HG03097 (cell line): ENCODE data around the gene OR13A1.
"Not testable (repeated sequence)": the region's sequence is repeated elsewhere in the genome, so short reads cannot be mapped to it uniquely, and the experiment has no call there.

Source experiments
- ATAC-seq: cut with Tn5 transposase; IDR thresholded peaks from one replicate; pipeline ENCODE4 v1.9.1; 2021; ENCODE audit not compliant: unreplicated experiment, low FRiP score

The OR13A1 gene, protein sequence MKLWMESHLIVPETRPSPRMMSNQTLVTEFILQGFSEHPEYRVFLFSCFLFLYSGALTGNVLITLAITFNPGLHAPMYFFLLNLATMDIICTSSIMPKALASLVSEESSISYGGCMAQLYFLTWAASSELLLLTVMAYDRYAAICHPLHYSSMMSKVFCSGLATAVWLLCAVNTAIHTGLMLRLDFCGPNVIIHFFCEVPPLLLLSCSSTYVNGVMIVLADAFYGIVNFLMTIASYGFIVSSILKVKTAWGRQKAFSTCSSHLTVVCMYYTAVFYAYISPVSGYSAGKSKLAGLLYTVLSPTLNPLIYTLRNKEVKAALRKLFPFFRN

DNA sequence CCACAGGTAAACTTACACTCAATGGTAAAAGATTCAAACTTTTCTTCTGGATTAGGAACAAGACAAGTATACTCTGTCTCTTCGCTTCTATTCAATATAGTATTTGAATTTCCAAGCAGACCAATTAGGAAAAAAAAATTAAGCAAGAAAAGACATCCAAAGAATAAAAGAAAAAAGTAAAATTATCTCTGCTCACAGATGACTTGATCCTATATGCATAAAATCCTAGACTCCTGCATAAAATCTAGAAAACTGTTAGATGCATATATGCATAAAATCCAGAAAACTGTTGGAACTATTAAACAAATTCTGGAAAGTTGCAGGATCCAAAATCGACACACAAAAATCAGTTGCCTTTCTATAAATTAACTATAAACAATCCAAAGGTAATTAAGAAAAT lies at the start of gene OR13A1:
Gene OR13A1, minus strand, starts transcription at position 101 of the 400 bp plus-strand sequence. CDS start 11,186 bp downstream, outside the sequence.
- no peak for ATAC-seq

DNA sequence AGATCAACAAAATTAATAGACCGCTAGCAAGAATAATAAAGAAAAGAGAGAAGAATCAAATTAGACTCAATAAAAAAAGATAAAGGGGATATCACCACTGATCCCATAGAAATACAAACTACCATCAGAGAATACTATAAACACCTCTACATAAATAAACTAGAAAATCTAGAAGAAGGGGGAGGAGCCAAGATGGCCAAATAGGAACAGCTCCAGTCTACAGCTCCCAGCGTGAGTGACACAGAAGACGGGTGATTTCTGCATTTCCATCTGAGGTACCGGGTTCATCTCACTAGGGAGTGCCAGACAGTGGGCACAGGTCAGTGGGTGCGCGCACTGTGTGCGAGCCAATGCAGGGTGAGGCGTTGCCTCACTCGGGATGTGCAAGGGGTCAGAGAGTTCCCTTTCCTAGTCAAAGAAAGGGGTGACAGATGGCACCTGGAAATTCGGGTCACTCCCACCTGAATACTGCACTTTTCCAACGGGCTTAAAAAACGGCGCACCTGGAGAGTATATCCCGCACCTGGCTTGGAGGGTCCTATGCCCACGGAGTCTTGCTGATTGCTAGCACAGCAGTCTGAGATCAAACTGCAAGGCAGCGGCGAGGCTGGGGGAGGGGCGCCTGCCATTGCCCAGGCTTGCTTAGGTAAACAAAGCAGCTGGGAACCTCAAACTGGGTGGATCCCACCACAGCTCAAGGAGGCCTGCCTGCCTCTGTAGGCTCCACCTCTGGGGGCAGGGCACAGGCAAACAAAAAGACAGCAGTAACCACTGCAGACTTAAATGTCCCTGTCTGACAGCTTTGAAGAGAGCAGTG lies 46.8 kb upstream of the OR13A1 start:
- ATAC-seq, result not testable (repeated sequence)

DNA sequence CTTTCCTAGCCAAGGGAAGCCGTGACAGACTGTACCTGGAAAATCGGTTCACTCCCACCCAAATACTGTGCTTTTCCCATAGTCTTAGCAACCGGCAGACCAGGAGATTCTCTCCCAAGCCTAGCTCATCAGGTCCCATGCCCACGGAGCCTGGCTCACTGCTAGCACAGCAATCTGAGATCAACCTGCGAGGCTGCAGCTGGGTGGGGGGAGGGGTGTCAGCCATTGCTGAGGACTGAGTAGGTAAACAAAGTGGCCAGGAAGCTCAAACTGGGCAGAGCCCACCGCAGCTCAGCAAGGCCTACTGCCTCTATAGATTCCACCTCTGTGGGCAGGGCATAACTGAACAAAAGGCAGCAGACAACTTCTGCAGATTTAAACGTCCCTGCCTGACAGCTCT lies 43.6 kb upstream of the OR13A1 start:
- ATAC-seq, result not testable (repeated sequence)

DNA sequence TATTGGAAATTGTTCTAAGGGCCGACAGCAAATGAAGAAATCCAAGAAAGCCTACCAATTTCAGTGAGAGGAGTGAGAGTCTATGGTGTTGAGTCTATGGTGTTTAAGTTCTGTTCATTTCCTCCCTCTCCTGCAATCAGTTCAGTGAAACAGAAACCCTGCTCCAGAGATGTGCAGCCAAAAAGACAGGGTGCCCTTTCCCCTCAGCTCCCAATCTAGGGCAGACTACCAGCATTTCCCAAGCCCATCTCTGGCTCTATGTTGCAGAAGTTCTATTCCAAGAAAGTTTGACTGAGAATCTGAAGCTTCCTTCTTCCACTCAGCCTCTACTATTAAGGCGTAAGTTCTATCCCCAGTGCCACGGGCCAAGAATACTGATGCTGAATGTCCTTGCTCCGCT lies 40.1 kb upstream of the OR13A1 start:
- ATAC-seq, result no peak

DNA sequence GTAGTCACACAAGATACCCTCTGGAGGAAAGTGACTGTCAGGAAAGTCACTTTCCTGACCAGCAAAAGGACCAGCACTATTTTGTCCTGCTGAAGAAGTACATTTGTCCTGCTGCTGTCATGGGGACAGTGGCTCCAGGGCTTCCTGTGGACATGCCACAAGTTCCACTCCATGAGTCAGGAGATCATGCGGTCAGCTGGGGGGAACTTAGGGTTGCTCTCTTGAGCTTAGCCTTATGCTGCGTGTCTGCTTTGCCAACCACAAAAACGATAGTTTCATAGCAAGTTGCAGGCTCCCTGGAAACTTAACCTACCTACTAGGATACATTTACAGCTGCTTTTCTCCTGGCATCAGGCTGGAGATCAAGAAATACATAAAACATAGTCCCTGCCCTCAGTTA lies 38.9 kb upstream of the OR13A1 start:
- no peak for ATAC-seq

DNA sequence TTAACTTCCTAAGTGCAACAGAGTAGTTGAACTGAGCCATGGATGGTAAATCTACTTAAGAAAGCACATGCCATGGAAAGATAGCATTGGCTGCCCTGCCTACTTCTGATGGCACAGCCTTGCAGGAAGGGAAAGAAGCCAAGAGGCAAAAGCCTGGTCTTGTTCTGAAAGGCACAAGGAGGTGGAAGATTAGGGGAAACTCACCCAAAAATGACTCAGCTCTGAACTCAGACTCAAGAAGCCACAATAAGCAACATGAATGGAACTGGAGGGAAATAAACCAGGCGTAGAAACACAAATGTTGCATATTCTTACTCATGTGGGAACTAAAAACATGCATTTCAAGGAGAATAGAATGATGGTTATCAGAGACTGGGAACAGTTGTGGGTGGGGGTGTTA lies 37.8 kb upstream of the OR13A1 start:
- ATAC-seq, result no peak

DNA sequence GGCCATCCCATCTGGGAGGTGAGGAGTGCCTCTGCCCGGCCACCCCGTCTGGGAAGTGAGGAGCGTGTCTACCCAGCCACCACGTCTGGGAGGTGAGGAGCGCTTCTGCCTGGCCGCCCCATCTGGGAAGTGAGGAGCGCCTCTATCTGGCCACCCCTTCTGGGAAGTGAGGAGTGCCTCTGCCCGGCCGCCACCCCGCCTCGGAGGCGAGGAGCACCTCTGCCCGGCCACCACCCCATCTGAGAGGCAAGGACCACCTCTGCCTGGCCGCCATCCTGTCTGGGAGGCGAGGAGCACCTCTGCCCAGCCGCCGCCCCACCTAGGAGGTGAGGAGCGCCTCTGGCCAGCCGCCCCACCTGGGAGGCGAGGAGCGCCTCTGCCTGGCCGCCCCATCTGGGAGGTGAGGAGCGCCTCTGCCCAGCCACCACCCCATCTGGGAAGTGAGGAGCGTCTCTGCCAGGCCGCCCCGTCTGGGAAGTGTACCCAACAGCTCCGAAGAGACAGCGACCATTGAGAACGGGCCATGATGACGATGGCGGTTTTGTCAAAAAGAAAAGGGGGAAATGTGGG lies 32.9 kb upstream of the OR13A1 start:
- ATAC-seq, result not testable (repeated sequence)

DNA sequence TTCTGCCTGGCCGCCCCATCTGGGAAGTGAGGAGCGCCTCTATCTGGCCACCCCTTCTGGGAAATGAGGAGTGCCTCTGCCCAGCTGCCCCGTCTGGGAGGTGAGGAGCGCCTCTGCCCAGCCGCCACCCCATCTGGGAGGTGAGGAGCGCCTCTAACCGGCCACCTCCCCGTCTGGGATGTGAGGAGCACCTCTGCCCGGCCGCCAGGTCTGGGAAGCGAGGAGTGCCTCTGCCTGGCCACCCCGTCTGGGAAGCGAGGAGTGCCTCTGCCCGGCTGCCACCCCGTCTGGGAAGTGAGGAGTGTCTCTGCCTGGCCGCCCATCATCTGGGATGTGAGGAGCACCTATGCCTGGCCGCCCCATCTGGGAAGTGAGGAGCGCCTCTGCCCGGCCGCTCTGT lies 32.1 kb upstream of the OR13A1 start:
- ATAC-seq, result not testable (repeated sequence)

DNA sequence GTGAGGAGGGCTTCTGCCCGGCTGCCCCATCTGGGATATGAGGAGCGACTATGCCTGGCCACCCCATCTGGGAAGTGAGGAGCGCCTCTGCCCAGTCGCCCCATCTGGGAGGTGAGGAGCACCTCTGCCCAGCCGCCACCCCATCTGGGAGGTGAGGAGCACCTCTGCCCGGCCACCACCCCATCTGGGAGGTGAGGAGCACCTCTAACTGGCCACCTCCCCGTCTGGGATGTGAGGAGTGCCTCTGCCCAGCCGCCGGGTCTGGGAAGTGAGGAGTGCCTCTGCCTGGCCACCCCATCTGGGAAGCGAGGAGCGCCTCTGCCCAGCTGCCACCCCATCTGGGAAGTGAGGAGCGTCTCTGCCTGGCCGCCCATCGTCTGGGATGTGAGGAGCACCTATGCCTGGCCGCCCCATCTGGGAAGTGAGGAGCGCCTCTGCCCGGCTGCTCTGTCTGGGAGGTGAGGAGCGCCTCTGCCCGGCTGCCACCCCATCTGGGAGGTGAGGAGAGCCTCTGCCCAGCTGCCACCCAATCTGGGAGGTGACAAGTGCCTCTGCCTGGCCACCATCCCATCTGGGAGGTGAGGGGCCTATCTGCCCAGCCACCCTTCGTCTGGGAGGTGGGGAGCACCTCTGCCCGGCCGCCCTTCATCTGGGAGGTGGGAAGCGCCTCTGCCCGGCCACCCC lies 31.4 kb upstream of the OR13A1 start:
- not testable (repeated sequence) for ATAC-seq

DNA sequence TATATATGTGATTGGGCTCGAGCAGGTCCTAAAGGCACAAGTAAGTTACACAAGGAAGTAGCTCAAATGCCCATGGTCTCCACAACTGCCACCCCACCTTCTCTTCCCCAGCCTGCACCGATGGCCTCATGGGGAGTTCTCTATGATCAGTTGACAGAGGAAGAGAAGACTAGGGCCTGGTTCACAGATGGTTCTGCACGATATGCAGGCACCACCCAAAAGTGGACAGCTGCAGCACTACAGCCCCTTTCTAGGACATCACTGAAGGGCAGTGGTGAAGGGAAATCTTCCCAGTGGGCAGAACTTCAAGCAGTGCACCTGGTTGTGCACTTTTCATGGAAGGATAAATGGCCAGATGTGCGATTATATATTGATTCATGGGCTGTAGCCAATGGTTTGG lies 25.0 kb upstream of the OR13A1 start:
- not testable (repeated sequence) for ATAC-seq

DNA sequence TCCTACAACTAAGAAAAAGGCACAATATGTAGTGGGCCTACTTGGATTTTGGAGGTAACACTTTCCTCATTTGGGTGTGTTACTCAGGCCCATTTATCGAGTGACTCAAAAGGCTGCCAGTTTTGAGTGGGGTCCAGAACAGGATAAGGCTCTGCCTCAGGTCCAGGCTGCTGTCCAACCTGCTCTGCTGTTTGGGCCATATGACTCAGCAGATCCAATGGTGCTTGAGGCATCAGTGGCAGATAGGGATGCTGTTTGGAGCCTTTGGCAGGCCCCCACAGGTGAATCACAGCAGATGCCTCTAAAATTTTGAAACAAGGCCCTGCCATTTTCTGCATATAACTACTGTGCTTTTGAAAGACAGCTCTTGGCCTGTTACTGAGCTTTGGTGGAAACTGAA lies 24.5 kb upstream of the OR13A1 start:
- no peak for ATAC-seq

DNA sequence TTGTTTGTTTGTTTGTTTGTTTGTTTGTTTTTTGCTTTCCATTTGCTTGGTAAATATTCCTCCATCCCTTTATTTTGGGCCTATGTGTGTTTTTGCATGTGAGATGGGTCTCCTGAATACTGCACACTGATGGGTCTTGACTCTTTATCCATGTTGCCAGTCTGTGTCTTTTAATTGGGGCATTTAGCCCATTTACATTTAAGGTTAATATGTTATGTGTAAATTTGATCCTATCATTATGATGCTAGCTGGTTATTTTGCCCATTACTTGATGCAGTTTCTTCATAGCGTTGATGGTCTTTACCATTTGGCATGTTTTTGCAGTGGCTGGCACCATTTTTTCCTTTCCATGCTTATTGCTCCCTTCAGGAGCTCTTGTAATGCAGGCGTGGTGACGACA lies 16.4 kb upstream of the OR13A1 start:
- not testable (repeated sequence) for ATAC-seq

DNA sequence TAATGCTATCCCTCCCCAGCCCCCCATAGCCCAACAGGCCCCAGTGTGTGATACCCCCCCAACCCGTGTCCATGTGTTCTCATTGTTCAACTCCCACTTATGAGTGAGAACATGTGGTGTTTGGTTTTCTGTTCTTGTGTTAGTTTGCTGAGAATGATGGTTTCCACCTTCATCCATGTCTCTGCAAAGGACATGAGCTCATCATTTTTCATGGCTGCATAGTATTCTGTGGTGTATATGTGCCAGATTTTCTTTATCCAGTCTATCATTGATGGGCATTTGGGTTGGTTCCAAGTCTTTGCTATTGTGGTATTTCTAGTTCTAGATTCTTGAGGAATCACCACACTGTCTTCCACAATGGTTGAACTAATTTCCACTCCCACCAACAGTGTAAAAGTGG lies 11.5 kb upstream of the OR13A1 start:
- ATAC-seq, result not testable (repeated sequence)

DNA sequence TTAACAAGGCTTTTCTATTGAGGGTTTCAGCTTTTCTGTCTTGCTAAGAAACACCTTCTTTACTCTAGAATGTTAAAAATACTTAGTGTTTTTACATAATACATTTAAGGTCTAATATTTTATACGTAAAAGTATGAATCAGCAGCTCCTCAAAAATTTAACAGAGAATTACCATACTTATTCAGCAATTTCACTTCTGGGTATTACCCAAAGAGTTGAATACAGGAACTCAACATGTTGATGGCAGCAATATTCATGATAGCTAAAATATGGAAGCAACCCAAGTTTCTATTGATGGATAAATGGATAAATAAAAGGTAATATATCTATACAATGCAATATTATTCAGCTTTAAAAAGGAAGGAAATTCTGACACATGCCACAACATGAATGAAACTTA lies 9.7 kb upstream of the OR13A1 start:
- ATAC-seq, result no peak

DNA sequence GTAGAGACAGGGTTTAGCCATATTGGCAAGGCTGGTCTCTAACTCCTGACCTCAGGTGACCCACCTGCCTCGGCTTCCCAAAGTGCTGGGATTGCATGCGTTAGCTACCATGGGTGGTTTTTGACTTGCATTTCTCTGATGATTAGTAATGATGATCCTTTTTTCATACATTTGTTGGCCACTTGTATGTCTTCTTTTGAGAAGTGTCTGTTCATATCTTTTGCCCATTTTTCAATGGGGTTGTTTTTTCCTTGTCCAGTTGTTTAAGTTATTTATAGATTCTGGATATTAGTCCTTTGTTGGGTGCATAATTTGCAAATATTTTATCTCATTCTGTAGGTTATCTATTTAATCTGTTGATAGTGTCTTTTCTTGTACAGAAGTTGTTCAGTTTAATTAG lies 4.3 kb upstream of the OR13A1 start:
- ATAC-seq, result no peak

DNA sequence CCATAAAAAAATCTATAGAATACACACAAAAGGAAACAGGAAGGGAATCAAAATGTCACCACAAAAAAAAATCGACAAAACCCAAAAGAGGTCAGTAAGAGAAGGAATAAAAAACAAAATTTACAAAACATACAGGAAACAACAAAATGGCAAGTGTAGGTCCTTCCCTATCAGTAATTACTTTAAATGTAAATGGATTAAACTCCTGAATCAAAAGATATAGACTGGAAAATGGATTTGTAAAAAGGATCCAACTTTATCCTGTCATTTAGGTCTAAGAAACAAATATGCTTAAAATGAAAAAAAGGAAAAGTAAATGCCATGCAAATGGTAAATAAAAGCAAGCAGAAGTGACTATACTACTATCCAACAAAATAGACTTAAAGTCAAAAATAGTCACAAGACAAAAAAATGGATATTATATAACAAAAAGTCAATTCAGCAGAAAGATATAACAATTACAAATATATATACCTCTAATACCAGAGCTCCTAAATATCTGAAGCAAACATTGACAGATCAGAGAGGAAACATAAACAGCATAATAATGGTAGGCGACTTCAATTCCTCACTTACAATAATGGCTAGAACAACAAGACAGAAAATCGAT lies 2.0 kb downstream of the OR13A1 start:
- ATAC-seq, result no peak

DNA sequence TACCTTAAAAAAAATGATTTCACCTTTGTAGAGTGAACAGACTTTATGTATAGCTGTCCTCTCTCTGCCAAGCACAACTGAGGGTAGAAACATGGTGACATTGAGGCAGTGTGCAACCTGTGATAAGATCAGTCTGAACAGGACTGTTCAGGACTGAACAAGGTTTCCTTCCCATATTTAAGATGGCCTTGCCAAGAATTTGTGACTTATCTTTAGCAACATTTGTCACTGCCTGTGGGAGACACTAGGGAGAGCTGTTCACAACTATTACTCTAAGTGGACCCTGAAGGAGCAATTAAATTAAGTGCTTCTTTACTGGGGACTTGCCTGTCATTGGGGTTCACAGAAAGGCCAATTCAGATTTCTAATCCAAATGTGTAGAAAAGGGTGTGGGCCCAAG lies 6.7 kb downstream of the OR13A1 start:
- ATAC-seq, result no peak

DNA sequence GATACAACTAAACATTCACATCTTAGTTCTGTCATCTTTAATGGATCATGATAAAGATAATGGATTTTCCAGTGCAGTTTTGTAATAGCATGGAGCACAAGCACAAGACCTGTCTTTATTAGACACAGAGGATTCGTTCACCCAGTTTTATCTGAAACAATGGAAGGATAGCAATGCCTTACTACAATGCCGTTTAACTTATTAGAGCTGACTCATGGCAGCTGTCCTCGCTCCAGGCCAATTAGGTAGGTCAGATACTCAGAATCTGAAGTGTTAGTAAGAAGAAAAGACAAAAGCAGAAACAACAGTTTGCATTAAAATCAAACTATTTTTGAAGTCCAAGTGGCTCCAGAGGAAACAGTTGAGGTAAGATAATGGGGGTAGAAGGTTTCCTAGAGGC lies 12.8 kb downstream of the OR13A1 start:
- ATAC-seq, result no peak

DNA sequence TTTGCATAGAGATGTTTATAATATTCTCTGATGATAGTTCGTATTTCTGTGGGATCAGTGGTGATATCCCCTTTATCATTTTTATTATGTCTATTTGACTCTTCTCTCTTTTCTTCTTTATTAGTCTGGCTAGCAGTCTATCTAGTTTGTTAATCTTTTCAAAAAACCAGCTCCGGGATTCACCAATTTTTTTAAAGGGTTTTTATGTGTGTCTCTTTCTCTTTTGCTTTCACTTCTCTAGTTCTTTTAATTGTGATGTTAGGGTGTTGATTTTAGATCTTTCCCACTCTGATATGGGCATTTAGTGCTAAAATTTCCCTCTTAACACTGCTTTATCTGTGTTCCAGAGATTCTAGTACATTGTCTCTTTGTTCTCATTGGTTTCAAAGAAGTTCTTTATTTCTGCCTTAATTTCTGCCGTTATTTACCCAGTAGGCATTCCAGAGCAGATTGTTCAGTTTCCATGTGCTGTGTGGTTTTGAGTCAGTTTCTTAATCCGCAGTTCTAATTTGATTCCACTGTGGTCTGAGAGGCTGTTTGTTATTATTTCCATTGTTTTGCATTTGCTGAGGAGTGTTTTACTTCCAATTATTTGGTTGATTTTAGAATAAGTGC lies 17.0 kb downstream of the OR13A1 start:
- not testable (repeated sequence) for ATAC-seq

DNA sequence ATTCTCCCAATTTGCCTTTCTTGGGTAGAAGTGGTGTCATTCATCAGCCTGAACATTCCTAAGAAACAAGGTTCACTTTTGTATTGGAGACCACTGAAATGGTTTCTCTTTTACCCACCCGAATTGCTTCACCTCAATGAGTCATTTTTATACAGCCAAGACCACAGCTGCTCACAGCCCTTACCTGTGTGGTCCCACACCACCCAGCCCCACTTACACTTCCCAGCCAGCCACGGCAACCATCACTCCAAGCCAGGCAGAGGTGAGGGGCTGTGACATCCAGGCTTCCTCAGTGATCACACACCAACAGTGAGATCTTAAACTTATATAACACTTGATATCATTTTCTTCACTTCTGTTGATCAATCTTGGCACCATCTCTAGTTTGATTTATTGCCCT lies 20.7 kb downstream of the OR13A1 start:
- ATAC-seq, result no peak
